ENCODE measurements around the gene RHOF. TPM values are rescaled to one million over a fixed set of nuclear protein-coding genes. Genes with fewer than 3 reads are reported as not detected.

RHOF gene, protein sequence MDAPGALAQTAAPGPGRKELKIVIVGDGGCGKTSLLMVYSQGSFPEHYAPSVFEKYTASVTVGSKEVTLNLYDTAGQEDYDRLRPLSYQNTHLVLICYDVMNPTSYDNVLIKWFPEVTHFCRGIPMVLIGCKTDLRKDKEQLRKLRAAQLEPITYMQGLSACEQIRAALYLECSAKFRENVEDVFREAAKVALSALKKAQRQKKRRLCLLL
- 9.4 and 16.6 TPM in 2 replicates for total RNA-seq

DNA sequence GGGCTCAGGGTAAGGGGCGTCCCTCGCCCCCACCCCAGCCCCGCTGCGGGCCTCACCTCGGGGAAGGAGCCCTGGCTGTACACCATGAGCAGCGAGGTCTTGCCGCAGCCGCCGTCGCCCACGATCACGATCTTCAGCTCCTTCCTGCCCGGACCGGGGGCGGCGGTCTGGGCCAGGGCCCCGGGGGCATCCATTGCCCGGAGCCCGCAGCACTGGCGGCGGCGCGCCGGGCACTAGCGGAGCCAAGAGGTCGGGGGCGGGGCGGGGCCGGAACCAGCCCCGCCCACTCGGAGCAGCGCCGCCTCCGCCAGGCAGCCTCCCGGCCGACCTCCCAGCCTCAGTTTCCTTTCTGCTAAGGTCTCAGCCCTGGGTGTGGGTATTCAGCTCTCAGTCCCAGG lies at the start of gene RHOF:
TSS of gene RHOF (minus strand) at position 249 of the 398 bp plus-strand sequence. CDS start at position 194, 55 bp downstream.

DNA sequence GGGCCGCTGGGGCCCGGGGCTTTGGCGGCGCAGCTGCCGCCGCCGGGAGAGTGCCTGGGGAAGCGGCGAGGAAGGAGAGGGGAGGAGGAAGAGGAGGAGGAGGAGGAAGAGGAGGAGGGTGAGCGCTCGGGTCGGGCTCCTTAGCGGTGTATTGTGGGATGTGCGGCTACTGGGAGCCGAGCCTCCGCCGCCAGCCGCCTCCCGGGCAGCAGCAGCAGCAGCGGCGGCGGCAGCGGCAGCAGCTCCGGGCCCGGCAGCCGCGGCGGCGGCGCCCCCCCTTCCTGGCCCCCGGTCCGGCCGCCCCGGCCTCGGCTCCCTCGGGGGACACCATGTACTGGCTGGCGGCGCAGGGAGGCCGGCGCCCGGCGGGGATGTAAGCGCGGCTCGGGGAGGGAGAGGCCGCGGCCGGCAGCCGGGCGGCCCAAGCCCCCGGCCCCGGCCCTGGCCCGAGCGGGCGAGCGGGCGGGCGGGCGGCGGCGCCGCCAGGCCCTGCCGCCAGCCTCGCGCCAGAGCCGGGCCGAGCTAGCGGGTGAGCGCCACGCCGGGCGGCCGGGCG lies 10.5 kb upstream of the RHOF start, which contains the start of gene SETD1B:
TSS of gene SETD1B (plus strand) at position 149 of the 556 bp plus-strand sequence. CDS start 729 bp downstream, outside the sequence.

Other genes with a start within 250 kb of the RHOF start
- gene KDM2B, start 212.7 kb downstream of the RHOF start, total RNA-seq, result 34.7 and 34.9 TPM in 2 replicates
- gene ORAI1, start 167.2 kb downstream of the RHOF start, total RNA-seq, result 9.8 and 12.0 TPM in 2 replicates
- gene MORN3, start 124.0 kb downstream of the RHOF start, total RNA-seq, result 1.8 and 2.4 TPM in 2 replicates
- 7.9 and 15.0 TPM in 2 replicates for gene TMEM120B, start 80.9 kb downstream of the RHOF start, total RNA-seq
- 7.6 and 9.0 TPM in 2 replicates for gene SETD1B, start 10.3 kb upstream of the RHOF start, total RNA-seq
- 0.39 TPM in 1 of 2 replicates, not detected in the other for gene HPD, start 65.2 kb upstream of the RHOF start, total RNA-seq
- gene PSMD9, start 95.1 kb upstream of the RHOF start, total RNA-seq, result 23.2 and 52.1 TPM in 2 replicates
- 5.9 and 8.7 TPM in 2 replicates for gene CFAP251, start 124.9 kb upstream of the RHOF start, total RNA-seq
- 0.54 and 1.2 TPM in 2 replicates for gene BCL7A, start 228.2 kb upstream of the RHOF start, total RNA-seq

Data from placental epithelial cell (primary cell).